ENCODE measurements around the gene GFM1. TPM values are rescaled to one million over a fixed set of nuclear protein-coding genes. Genes with fewer than 3 reads are reported as not detected.

The GFM1 gene
- total and polyA plus RNA-seq, 2 experiments from 2014 or later, result 24.5 to 59.9 TPM

DNA sequence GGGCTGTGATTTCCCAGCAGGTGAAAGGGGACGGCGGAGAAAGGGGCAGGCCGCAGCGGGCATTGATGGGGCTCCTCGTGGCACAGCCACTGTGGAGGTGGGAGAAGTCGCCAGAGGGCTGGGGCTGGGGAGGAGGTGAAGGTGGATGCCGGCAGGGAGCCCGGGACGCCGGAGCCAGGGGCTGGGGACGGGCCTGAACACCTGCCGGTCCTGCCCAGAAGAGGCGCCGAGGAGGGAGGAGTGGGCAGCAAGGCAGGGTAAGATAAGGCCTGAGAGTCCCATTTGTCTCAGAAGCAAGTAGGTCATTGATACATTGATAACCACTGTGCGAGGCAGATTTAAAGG, 88.5 kb downstream of the GFM1 start:
- Histone ChIP-seq H3K4me2 (peak overlapping the region; percentile 97), H3K4me1 (ENCODE audit: insufficient read depth) (peaks cover 7% of the 10 kb centered on the region; the same call in 1 of the 2 replicates), H3K79me2 (replicated peaks; ENCODE audit: insufficient read depth) (no peaks in the 10 kb centered on the region), H3K4me3 (peak overlapping the region; percentile 81), H3K27me3 (ENCODE audit: insufficient read depth) (peaks cover 30% of the 10 kb centered on the region), H4K20me1 (replicated peaks; ENCODE audit: insufficient read depth) (no peaks in the 10 kb centered on the region), H3K27ac (ENCODE audit: low read depth) (no peak overlapping the region), H3F3A (replicated peaks; ENCODE audit: low read depth) (no peaks in the 10 kb centered on the region), H3K9me2 (ENCODE audit: insufficient read depth) (no peaks in the 10 kb centered on the region), H2AFZ (peak overlapping the region; percentile 99), H3K36me3 (ENCODE audit: insufficient read depth) (no peaks in the 10 kb centered on the region)
- Mint-ChIP-seq H3K4me3 (peak overlapping the region; percentile 68), H3K27ac (no peak overlapping the region), H3K4me1 (no peaks in the 10 kb centered on the region; the same call in 2 of the 3 replicates), H3K9me3 (peaks cover 4% of the 10 kb centered on the region; the same call in 2 of the 3 replicates), H3K27me3 (ENCODE audit: insufficient read depth, low read depth, poor library complexity) (peaks cover 16% of the 10 kb centered on the region), H3K36me3 (ENCODE audit: low read depth) (peaks cover 5% of the 10 kb centered on the region; the same call in 1 of the 3 replicates)
- peak; percentile 76 for ATAC-seq
- peak; percentile 54 for DNase-seq (ENCODE audit: low spot score)
- TF ChIP-seq EZH2 (IDR thresholded peaks at IDR 0.05; ENCODE audit: low read depth, unreplicated experiment), result peak; percentile 7
- TF ChIP-seq, protein P1, sequence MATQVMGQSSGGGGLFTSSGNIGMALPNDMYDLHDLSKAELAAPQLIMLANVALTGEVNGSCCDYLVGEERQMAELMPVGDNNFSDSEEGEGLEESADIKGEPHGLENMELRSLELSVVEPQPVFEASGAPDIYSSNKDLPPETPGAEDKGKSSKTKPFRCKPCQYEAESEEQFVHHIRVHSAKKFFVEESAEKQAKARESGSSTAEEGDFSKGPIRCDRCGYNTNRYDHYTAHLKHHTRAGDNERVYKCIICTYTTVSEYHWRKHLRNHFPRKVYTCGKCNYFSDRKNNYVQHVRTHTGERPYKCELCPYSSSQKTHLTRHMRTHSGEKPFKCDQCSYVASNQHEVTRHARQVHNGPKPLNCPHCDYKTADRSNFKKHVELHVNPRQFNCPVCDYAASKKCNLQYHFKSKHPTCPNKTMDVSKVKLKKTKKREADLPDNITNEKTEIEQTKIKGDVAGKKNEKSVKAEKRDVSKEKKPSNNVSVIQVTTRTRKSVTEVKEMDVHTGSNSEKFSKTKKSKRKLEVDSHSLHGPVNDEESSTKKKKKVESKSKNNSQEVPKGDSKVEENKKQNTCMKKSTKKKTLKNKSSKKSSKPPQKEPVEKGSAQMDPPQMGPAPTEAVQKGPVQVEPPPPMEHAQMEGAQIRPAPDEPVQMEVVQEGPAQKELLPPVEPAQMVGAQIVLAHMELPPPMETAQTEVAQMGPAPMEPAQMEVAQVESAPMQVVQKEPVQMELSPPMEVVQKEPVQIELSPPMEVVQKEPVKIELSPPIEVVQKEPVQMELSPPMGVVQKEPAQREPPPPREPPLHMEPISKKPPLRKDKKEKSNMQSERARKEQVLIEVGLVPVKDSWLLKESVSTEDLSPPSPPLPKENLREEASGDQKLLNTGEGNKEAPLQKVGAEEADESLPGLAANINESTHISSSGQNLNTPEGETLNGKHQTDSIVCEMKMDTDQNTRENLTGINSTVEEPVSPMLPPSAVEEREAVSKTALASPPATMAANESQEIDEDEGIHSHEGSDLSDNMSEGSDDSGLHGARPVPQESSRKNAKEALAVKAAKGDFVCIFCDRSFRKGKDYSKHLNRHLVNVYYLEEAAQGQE (IDR thresholded peaks at IDR 0.05; ENCODE audit: unreplicated experiment), result no peak

DNA sequence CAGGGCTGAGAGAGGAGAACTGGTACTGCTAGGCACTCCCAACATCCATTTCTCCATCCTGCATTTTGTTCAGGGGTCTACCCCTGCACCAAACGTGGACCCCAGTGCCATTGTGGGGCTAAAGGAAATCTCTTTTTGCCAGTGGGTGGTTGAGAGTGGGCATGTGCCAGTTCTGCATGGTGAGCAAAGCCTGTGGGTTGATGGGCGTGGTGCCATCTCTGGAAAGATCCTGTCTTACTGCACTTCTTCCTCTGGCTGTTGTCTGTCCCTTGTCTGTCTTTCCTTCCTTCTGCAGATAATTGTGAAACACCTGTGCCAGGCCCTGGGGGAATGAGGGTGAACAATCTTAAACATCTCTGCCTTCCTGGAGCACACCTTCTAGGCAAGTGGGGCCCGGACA, 89.3 kb downstream of the GFM1 start:
- Histone ChIP-seq H3F3A (replicated peaks; ENCODE audit: low read depth) (no peaks in the 10 kb centered on the region), H4K20me1 (replicated peaks; ENCODE audit: insufficient read depth) (no peaks in the 10 kb centered on the region), H3K79me2 (replicated peaks; ENCODE audit: insufficient read depth) (no peaks in the 10 kb centered on the region), H3K4me3 (no peak overlapping the region), H3K27me3 (ENCODE audit: insufficient read depth) (peaks cover 30% of the 10 kb centered on the region), H3K4me1 (ENCODE audit: insufficient read depth) (peaks cover 7% of the 10 kb centered on the region; the same call in 1 of the 2 replicates), H3K9me2 (ENCODE audit: insufficient read depth) (no peaks in the 10 kb centered on the region), H3K4me2 (no peak overlapping the region), H2AFZ (no peak overlapping the region), H3K36me3 (ENCODE audit: insufficient read depth) (no peaks in the 10 kb centered on the region), H3K27ac (ENCODE audit: low read depth) (no peak overlapping the region)
- no peaks in the 10 kb centered on the region for H3K4me1 Mint-ChIP-seq
- no peak for ATAC-seq
- H3K4me3 Mint-ChIP-seq, result peak overlapping the region; percentile 28; the same call in 1 of the 3 replicates
- no peak for DNase-seq (ENCODE audit: low spot score)
- peaks cover 16% of the 10 kb centered on the region for H3K27me3 Mint-ChIP-seq (ENCODE audit: insufficient read depth, low read depth, poor library complexity)
- peaks cover 4% of the 10 kb centered on the region; the same call in 2 of the 3 replicates for H3K9me3 Mint-ChIP-seq
- peaks cover 5% of the 10 kb centered on the region; the same call in 1 of the 3 replicates for H3K36me3 Mint-ChIP-seq (ENCODE audit: low read depth)
- H3K27ac Mint-ChIP-seq, result no peak overlapping the region
- TF ChIP-seq, protein P2, sequence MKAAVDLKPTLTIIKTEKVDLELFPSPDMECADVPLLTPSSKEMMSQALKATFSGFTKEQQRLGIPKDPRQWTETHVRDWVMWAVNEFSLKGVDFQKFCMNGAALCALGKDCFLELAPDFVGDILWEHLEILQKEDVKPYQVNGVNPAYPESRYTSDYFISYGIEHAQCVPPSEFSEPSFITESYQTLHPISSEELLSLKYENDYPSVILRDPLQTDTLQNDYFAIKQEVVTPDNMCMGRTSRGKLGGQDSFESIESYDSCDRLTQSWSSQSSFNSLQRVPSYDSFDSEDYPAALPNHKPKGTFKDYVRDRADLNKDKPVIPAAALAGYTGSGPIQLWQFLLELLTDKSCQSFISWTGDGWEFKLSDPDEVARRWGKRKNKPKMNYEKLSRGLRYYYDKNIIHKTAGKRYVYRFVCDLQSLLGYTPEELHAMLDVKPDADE (IDR thresholded peaks at IDR 0.05), result no peak
- TF ChIP-seq, protein P3, sequence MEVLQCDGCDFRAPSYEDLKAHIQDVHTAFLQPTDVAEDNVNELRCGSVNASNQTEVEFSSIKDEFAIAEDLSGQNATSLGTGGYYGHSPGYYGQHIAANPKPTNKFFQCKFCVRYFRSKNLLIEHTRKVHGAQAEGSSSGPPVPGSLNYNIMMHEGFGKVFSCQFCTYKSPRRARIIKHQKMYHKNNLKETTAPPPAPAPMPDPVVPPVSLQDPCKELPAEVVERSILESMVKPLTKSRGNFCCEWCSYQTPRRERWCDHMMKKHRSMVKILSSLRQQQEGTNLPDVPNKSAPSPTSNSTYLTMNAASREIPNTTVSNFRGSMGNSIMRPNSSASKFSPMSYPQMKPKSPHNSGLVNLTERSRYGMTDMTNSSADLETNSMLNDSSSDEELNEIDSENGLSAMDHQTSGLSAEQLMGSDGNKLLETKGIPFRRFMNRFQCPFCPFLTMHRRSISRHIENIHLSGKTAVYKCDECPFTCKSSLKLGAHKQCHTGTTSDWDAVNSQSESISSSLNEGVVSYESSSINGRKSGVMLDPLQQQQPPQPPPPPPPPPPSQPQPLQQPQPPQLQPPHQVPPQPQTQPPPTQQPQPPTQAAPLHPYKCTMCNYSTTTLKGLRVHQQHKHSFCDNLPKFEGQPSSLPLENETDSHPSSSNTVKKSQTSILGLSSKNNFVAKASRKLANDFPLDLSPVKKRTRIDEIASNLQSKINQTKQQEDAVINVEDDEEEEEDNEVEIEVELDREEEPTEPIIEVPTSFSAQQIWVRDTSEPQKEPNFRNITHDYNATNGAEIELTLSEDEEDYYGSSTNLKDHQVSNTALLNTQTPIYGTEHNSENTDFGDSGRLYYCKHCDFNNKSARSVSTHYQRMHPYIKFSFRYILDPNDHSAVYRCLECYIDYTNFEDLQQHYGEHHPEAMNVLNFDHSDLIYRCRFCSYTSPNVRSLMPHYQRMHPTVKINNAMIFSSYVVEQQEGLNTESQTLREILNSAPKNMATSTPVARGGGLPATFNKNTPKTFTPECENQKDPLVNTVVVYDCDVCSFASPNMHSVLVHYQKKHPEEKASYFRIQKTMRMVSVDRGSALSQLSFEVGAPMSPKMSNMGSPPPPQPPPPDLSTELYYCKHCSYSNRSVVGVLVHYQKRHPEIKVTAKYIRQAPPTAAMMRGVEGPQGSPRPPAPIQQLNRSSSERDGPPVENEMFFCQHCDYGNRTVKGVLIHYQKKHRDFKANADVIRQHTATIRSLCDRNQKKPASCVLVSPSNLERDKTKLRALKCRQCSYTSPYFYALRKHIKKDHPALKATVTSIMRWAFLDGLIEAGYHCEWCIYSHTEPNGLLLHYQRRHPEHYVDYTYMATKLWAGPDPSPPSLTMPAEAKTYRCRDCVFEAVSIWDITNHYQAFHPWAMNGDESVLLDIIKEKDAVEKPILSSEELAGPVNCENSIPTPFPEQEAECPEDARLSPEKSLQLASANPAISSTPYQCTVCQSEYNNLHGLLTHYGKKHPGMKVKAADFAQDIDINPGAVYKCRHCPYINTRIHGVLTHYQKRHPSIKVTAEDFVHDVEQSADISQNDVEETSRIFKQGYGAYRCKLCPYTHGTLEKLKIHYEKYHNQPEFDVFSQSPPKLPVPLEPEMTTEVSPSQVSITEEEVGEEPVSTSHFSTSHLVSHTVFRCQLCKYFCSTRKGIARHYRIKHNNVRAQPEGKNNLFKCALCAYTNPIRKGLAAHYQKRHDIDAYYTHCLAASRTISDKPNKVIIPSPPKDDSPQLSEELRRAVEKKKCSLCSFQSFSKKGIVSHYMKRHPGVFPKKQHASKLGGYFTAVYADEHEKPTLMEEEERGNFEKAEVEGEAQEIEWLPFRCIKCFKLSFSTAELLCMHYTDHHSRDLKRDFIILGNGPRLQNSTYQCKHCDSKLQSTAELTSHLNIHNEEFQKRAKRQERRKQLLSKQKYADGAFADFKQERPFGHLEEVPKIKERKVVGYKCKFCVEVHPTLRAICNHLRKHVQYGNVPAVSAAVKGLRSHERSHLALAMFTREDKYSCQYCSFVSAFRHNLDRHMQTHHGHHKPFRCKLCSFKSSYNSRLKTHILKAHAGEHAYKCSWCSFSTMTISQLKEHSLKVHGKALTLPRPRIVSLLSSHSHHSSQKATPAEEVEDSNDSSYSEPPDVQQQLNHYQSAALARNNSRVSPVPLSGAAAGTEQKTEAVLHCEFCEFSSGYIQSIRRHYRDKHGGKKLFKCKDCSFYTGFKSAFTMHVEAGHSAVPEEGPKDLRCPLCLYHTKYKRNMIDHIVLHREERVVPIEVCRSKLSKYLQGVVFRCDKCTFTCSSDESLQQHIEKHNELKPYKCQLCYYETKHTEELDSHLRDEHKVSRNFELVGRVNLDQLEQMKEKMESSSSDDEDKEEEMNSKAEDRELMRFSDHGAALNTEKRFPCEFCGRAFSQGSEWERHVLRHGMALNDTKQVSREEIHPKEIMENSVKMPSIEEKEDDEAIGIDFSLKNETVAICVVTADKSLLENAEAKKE (CRISPR knock-in tag; IDR thresholded peaks at IDR 0.05), result no peak
- no peak for TF ChIP-seq EZH2 (IDR thresholded peaks at IDR 0.05; ENCODE audit: low read depth, unreplicated experiment)
- no peak for TF ChIP-seq CREB1 (CRISPR knock-in tag; IDR thresholded peaks at IDR 0.05; ENCODE audit: low read depth)
- TF ChIP-seq NANOG (IDR thresholded peaks at IDR 0.05; ENCODE audit: borderline replicate concordance), result no peak
- TF ChIP-seq, protein P4, sequence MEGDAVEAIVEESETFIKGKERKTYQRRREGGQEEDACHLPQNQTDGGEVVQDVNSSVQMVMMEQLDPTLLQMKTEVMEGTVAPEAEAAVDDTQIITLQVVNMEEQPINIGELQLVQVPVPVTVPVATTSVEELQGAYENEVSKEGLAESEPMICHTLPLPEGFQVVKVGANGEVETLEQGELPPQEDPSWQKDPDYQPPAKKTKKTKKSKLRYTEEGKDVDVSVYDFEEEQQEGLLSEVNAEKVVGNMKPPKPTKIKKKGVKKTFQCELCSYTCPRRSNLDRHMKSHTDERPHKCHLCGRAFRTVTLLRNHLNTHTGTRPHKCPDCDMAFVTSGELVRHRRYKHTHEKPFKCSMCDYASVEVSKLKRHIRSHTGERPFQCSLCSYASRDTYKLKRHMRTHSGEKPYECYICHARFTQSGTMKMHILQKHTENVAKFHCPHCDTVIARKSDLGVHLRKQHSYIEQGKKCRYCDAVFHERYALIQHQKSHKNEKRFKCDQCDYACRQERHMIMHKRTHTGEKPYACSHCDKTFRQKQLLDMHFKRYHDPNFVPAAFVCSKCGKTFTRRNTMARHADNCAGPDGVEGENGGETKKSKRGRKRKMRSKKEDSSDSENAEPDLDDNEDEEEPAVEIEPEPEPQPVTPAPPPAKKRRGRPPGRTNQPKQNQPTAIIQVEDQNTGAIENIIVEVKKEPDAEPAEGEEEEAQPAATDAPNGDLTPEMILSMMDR (conservative IDR thresholded peaks at IDR 0.05; ENCODE audit: low read depth in 2 of 2), result no peak
- TF ChIP-seq STAT1 (IDR thresholded peaks at IDR 0.05; ENCODE audit: unreplicated experiment), result no peak
